OCI-LY3 (cell line): ENCODE results near the gene GULP1.

Experiments
- H2AFZ ChIP-seq: fragments of 200-600, 300-600 bp; shearing (Covaris generic); 2 replicates; pipeline ENCODE4 v1.6.0; 2014; ENCODE audit warnings: antibody characterized with exemption, low read depth, low read length
- H3K27ac ChIP-seq: fragments of 200-600, 300-600 bp; sonication (generic); 2 replicates; pipeline ENCODE4 v1.5.1; 2014; ENCODE audit warnings: mild to moderate bottlenecking, low read length, moderate library complexity, mixed read lengths
- H3K27me3 ChIP-seq: fragments of 200-600, 300-600 bp; sonication (generic); 2 replicates; pipeline ENCODE4 v1.6.1; 2014; ENCODE audit warnings: low read depth, low read length, mixed read lengths
- H3K36me3 ChIP-seq: fragments of 200-600, 300-600 bp; sonication (generic); replicated peaks from 2 replicates; pipeline ENCODE3; 2014; ENCODE audit warnings: low read depth, low read length, mixed read lengths
- H3K4me1 ChIP-seq: fragments of 300-600, 200-600 bp; sonication (generic); 2 replicates; pipeline ENCODE4 v1.6.1; 2014; ENCODE audit warnings: low read length, mixed read lengths
- H3K4me2 ChIP-seq: fragments of 200-600, 300-600 bp; sonication (generic); 2 replicates; pipeline ENCODE4 v1.6.1; 2014; ENCODE audit warnings: low read length, mixed read lengths
- H3K4me3 ChIP-seq: fragments of 300-600, 200-600 bp; sonication (generic); 2 replicates; pipeline ENCODE4 v1.5.1; 2014; ENCODE audit warnings: antibody characterized with exemption, mild to moderate bottlenecking, low read length, moderate library complexity
- H3K79me2 ChIP-seq: fragments of 300-600, 200-600 bp; shearing (Covaris generic); 2 replicates; pipeline ENCODE4 v1.6.1; 2014; ENCODE audit warnings: mild to moderate bottlenecking, low read length, mixed read lengths
- H3K9ac ChIP-seq: fragments of 300-600, 200-600 bp; shearing (Covaris generic); 2 replicates; pipeline ENCODE4 v1.6.0; 2014; ENCODE audit warnings: mild to moderate bottlenecking, low read length, moderate library complexity
- H3K9me3 ChIP-seq: fragments of 200-600, 300-600 bp; shearing (Covaris generic); 2 replicates; pipeline ENCODE4 v1.6.1; 2014; ENCODE audit warnings: low read length, mixed read lengths; ENCODE audit not compliant: insufficient read depth
- H4K20me1 ChIP-seq: fragments of 200-600, 300-600 bp; sonication (generic); 2 replicates; pipeline ENCODE4 v1.6.1; 2016; ENCODE audit warnings: low read length, mixed read lengths; ENCODE audit not compliant: insufficient read depth
- EZH2phosphoT487 ChIP-seq: fragments of 200-600 bp; shearing (Covaris generic); IDR thresholded peaks from 2 replicates; pipeline ENCODE4 v1.6.1; 2018; ENCODE audit warnings: antibody characterized with exemption, mixed run types, low read depth
- TF ChIP-seq, protein P1 (sequence below): fragments of 200-600, 300-600 bp; sonication (generic); IDR thresholded peaks from 2 replicates; pipeline ENCODE4 v1.5.1; 2014; ENCODE audit warnings: antibody characterized with exemption, low read length, low read depth

Gene GULP1

DNA sequence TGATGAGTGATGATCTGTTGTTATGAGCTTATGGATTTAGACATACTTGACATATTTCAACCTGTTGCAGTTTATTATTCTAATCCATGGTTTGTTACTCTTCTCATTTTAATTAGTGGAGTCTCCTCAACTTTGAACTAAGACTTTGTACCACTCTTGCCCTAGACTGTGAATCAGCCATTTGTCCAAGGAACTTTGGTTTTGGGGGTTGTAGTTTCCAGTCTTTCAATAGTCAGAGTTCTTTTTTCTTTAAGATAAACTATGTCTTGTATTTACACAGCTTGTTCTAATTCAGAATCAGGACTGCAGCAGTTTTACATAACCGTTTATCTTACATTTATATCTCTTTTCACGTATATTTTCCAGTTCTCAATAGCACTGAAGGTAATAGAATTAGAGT is 133.6 kb downstream of the GULP1 start:
- no peaks in the 10 kb centered on the region for H3K4me1 ChIP-seq
- no peaks in the 10 kb centered on the region for H4K20me1 ChIP-seq
- no peak overlapping the region for H3K9ac ChIP-seq
- no peaks in the 10 kb centered on the region for H3K27me3 ChIP-seq
- no peak overlapping the region for H3K4me3 ChIP-seq
- H3K36me3 ChIP-seq = no peaks in the 10 kb centered on the region
- no peaks in the 10 kb centered on the region for H3K79me2 ChIP-seq
- TF ChIP-seq EZH2phosphoT487 = no peak
- TF ChIP-seq, protein P1, sequence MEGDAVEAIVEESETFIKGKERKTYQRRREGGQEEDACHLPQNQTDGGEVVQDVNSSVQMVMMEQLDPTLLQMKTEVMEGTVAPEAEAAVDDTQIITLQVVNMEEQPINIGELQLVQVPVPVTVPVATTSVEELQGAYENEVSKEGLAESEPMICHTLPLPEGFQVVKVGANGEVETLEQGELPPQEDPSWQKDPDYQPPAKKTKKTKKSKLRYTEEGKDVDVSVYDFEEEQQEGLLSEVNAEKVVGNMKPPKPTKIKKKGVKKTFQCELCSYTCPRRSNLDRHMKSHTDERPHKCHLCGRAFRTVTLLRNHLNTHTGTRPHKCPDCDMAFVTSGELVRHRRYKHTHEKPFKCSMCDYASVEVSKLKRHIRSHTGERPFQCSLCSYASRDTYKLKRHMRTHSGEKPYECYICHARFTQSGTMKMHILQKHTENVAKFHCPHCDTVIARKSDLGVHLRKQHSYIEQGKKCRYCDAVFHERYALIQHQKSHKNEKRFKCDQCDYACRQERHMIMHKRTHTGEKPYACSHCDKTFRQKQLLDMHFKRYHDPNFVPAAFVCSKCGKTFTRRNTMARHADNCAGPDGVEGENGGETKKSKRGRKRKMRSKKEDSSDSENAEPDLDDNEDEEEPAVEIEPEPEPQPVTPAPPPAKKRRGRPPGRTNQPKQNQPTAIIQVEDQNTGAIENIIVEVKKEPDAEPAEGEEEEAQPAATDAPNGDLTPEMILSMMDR = no peak
- H2AFZ ChIP-seq = no peak overlapping the region
- no peaks in the 10 kb centered on the region for H3K9me3 ChIP-seq
- H3K4me2 ChIP-seq = no peak overlapping the region
- H3K27ac ChIP-seq = no peak overlapping the region

DNA sequence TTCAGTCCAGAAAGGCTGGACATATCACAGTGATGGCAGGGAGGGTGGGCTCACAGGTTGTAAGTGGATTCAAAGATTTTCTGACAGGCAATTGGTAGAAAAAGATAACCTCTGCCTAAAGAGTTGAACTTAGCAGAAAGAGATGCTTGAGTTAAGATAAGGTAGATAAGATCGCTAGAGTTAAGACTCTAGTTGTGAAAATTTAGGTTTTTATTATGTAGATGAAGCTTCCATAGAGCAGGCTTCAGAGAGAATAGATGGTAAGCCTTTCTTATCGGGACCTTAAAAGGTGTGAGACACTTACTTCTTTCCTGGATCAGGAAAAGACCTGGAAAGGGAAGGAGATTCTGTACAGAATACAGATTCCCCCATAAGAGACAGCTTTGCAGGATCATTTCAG is 134.4 kb downstream of the GULP1 start:
- H3K4me1 ChIP-seq = no peaks in the 10 kb centered on the region
- no peak overlapping the region for H2AFZ ChIP-seq
- H4K20me1 ChIP-seq = no peaks in the 10 kb centered on the region
- no peaks in the 10 kb centered on the region for H3K27me3 ChIP-seq
- no peak overlapping the region for H3K27ac ChIP-seq
- H3K4me3 ChIP-seq = no peak overlapping the region
- no peak overlapping the region for H3K9ac ChIP-seq
- H3K9me3 ChIP-seq = no peaks in the 10 kb centered on the region
- H3K4me2 ChIP-seq = no peak overlapping the region
- no peaks in the 10 kb centered on the region for H3K36me3 ChIP-seq
- TF ChIP-seq EZH2phosphoT487 = no peak
- TF ChIP-seq, protein P1 = no peak
- H3K79me2 ChIP-seq = no peaks in the 10 kb centered on the region

DNA sequence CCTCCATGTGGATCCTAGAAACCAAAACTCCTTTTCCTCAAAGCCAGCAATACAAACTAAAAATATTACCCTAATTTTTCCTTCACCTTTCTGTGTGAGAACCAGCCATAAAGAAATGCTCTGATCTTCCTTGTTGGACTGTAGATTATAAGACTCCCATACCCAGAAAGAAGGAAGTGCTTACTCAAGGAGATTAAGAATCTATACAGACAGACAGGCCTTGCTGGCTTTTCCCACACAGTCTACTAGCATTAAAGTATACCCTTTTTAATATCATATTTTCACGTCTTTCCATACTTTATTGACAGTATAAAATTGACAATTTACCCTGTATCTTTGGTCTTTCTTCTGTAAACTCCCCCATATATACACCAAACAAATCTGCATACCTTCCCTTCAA is 139.0 kb downstream of the GULP1 start:
- Histone ChIP-seq H4K20me1 (no peaks in the 10 kb centered on the region), H3K9ac (no peak overlapping the region), H3K36me3 (no peaks in the 10 kb centered on the region), H2AFZ (no peak overlapping the region), H3K79me2 (no peaks in the 10 kb centered on the region), H3K4me1 (no peaks in the 10 kb centered on the region), H3K4me2 (no peak overlapping the region), H3K4me3 (no peak overlapping the region), H3K9me3 (no peaks in the 10 kb centered on the region), H3K27ac (no peak overlapping the region), H3K27me3 (no peaks in the 10 kb centered on the region)
- TF ChIP-seq EZH2phosphoT487 = no peak
- TF ChIP-seq, protein P1 = no peak

DNA sequence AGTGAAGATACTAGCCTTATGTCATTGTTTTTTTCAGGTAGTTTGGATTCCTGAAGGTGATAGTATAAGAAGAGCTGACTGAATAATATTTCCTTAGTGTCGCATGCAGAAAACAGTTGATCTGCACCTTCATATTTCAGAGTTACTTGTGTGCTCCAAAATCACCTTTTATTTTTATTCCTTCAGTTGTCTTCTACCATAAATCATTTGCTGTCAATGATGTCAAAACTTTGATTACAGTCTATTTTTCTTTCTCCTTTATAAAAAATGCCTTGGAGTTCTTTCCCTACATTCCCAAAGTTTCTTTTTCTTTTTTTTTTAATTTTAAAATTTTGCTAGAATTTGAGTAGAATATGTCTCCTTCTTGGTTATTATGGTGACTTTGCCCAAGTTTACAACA is 142.3 kb downstream of the GULP1 start:
- no peak overlapping the region for H3K9ac ChIP-seq
- no peaks in the 10 kb centered on the region for H4K20me1 ChIP-seq
- H3K79me2 ChIP-seq = no peaks in the 10 kb centered on the region
- no peaks in the 10 kb centered on the region for H3K27me3 ChIP-seq
- H3K4me3 ChIP-seq = no peak overlapping the region
- no peaks in the 10 kb centered on the region for H3K4me1 ChIP-seq
- H2AFZ ChIP-seq = no peak overlapping the region
- TF ChIP-seq, protein P1 = no peak
- no peak for TF ChIP-seq EZH2phosphoT487
- H3K4me2 ChIP-seq = no peak overlapping the region
- H3K9me3 ChIP-seq = no peaks in the 10 kb centered on the region
- H3K27ac ChIP-seq = no peak overlapping the region
- no peaks in the 10 kb centered on the region for H3K36me3 ChIP-seq
